Karpas-422 (cell line): ENCODE data around the gene CERK. TPM values are rescaled to one million over a fixed set of nuclear protein-coding genes. Genes with fewer than 3 reads are reported as not detected.

ENCODE experiments used
- DNase-seq: peaks from one replicate; pipeline ENCODE4 v3.0.0-alpha.2; 2015
- H2AFZ ChIP-seq: fragments of 200-600 bp; sonication (generic); 2 replicates; pipeline ENCODE4 v1.6.1; 2014; ENCODE audit warnings: antibody characterized with exemption, low read length, mixed read lengths
- H3K27ac ChIP-seq: fragments of 200-600 bp; sonication (generic); 2 replicates; pipeline ENCODE4 v1.5.1; 2014; ENCODE audit warnings: mild to moderate bottlenecking, low read length, moderate library complexity
- H3K27me3 ChIP-seq: fragments of 200-600 bp; sonication (generic); 2 replicates; pipeline ENCODE4 v1.6.1; 2014; ENCODE audit warnings: low read length, mixed read lengths
- H3K36me3 ChIP-seq: fragments of 200-600 bp; sonication (generic); 2 replicates; pipeline ENCODE4 v1.6.1; 2014; ENCODE audit warnings: low read length, mixed read lengths; ENCODE audit not compliant: insufficient read depth
- H3K4me1 ChIP-seq: fragments of 200-600 bp; sonication (generic); 2 replicates; pipeline ENCODE4 v1.6.1; 2014; ENCODE audit warnings: mild to moderate bottlenecking, low read length, mixed read lengths
- H3K4me2 ChIP-seq: fragments of 200-600 bp; sonication (generic); 2 replicates; pipeline ENCODE4 v1.6.1; 2014; ENCODE audit warnings: low read length, low read depth, mild to moderate bottlenecking; ENCODE audit not compliant: poor library complexity, severe bottlenecking
- H3K4me3 ChIP-seq: fragments of 200-600 bp; sonication (generic); 2 replicates; pipeline ENCODE4 v1.5.1; 2014; ENCODE audit warnings: mild to moderate bottlenecking, antibody characterized with exemption, low read length, mixed read lengths
- H3K79me2 ChIP-seq: fragments of 200-600 bp; sonication (generic); 2 replicates; pipeline ENCODE4 v1.6.1; 2014; ENCODE audit warnings: mild to moderate bottlenecking, low read length, mixed read lengths
- H3K9ac ChIP-seq: fragments of 200-600 bp; sonication (generic); 2 replicates; pipeline ENCODE4 v1.6.0; 2014; ENCODE audit warnings: low read length
- H3K9me2 ChIP-seq: fragments of 200-600 bp; sonication (generic), shearing (Covaris generic); replicated peaks from 2 replicates; pipeline ENCODE4 v1.6.0; 2014; ENCODE audit warnings: mild to moderate bottlenecking, low read length, moderate library complexity; ENCODE audit not compliant: insufficient read depth
- H3K9me3 ChIP-seq: fragments of 300-700, 200-600 bp; sonication (generic); 2 replicates; pipeline ENCODE4 v1.6.1; 2014; ENCODE audit warnings: low read length, mixed read lengths
- H4K20me1 ChIP-seq: fragments of 200-600 bp; sonication (generic); 2 replicates; pipeline ENCODE4 v1.6.1; 2014; ENCODE audit warnings: mild to moderate bottlenecking, antibody characterized with exemption, low read length, low read depth; ENCODE audit not compliant: insufficient read depth
- total RNA-seq: library from RNA; depleted of rRNA; stranded (reverse); fragments of >200 nt; shearing (Covaris generic); gene quantifications from 2 replicates; pipeline ENCODE4 v1.2.3, GENCODE V29; 2014; ENCODE audit warnings: low replicate concordance

Gene CERK
- total RNA-seq, 1 experiment from 2014 or later: 53.8 TPM

GRCh38 chr22:46659059-46659790 is 78.8 kb downstream of the CERK start:
- H2AFZ ChIP-seq: no peak overlapping the region
- H3K4me3 ChIP-seq: no peak overlapping the region
- H3K36me3 ChIP-seq: no peaks in the 10 kb centered on the region
- no peaks in the 10 kb centered on the region for H3K4me1 ChIP-seq
- no peaks in the 10 kb centered on the region for H4K20me1 ChIP-seq
- no peak overlapping the region for H3K4me2 ChIP-seq
- H3K9me3 ChIP-seq: no peaks in the 10 kb centered on the region
- no peak overlapping the region for H3K27ac ChIP-seq
- no peak overlapping the region for H3K9ac ChIP-seq
- DNase-seq: no peak
- no peaks in the 10 kb centered on the region for H3K9me2 ChIP-seq
- no peaks in the 10 kb centered on the region for H3K27me3 ChIP-seq
- H3K79me2 ChIP-seq: no peaks in the 10 kb centered on the region

- Histone ChIP-seq H3K9me3 (no peaks in the 10 kb centered on the region), H3K9ac (no peak overlapping the region), H3K27ac (no peak overlapping the region), H3K4me3 (no peak overlapping the region), H3K27me3 (no peaks in the 10 kb centered on the region), H3K9me2 (no peaks in the 10 kb centered on the region), H3K79me2 (no peaks in the 10 kb centered on the region; the same call in 1 of the 2 replicates), H3K36me3 (no peaks in the 10 kb centered on the region), H3K4me1 (peaks cover 5% of the 10 kb centered on the region), H3K4me2 (no peak overlapping the region), H4K20me1 (no peaks in the 10 kb centered on the region), H2AFZ (no peak overlapping the region)
- DNase-seq: no peak
These were observed 79.8 kb downstream of the CERK start for GRCh38 chr22:46657996-46658947.

- no peak overlapping the region for H3K4me3 ChIP-seq
- H2AFZ ChIP-seq: no peak overlapping the region
- H3K4me2 ChIP-seq: no peak overlapping the region
- no peak overlapping the region for H3K9ac ChIP-seq
- no peaks in the 10 kb centered on the region for H3K9me2 ChIP-seq
- H3K27me3 ChIP-seq: no peaks in the 10 kb centered on the region
- no peak overlapping the region for H3K27ac ChIP-seq
- H3K36me3 ChIP-seq: no peaks in the 10 kb centered on the region
- no peak for DNase-seq
- peaks cover 11% of the 10 kb centered on the region for H3K4me1 ChIP-seq
- H4K20me1 ChIP-seq: no peaks in the 10 kb centered on the region
- H3K9me3 ChIP-seq: no peaks in the 10 kb centered on the region
- peaks cover 5% of the 10 kb centered on the region for H3K79me2 ChIP-seq
These were observed 80.4 kb downstream of the CERK start for GRCh38 chr22:46657655-46657953.

DNA sequence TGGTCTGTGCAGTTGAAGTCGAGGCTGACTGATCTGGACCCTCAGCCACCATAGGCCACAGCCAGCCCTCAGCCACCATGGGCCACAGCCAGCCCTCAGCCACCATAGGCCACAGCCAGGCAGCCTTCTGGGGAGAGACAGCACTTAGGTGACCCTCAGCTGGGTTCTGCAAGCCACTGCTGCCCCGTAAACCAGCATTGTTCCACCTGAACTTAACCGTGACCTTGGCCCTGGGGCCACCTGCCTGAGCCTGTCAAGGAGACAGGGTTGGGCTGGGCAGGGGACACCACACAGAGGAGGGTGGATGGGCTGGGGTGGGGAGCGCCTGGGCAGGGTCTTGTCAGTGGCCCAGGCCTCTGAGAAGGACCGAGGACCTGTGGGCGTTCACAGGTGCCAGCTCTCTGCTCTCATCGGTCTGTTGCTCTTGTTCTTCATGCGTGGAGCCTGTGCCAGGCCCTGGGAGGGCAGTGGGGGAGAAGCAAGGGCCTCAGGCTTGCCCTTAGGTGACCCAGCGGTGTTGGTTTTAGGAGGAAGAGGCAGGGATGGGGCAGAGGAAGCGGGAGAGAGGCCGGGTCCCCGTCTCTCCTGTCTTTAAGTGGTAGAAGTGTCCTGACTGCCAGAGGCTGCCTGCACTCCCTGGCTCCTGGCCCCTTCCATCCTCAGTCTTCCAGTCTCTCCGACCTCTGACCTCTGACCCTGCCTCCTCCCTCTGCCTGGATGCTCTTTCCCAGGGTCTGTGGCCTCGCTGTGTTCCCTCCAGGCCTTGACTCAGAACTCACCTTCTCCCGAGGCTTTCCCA is 81.0 kb downstream of the CERK start:
- Histone ChIP-seq H3K36me3 (no peaks in the 10 kb centered on the region), H3K27ac (no peak overlapping the region), H3K79me2 (peaks cover 11% of the 10 kb centered on the region), H3K9me2 (no peaks in the 10 kb centered on the region), H3K4me2 (no peak overlapping the region), H4K20me1 (no peaks in the 10 kb centered on the region), H3K4me3 (no peak overlapping the region), H3K9me3 (no peaks in the 10 kb centered on the region), H3K27me3 (no peaks in the 10 kb centered on the region), H2AFZ (no peak overlapping the region), H3K9ac (no peak overlapping the region), H3K4me1 (peaks cover 13% of the 10 kb centered on the region)
- DNase-seq: no peak

DNA sequence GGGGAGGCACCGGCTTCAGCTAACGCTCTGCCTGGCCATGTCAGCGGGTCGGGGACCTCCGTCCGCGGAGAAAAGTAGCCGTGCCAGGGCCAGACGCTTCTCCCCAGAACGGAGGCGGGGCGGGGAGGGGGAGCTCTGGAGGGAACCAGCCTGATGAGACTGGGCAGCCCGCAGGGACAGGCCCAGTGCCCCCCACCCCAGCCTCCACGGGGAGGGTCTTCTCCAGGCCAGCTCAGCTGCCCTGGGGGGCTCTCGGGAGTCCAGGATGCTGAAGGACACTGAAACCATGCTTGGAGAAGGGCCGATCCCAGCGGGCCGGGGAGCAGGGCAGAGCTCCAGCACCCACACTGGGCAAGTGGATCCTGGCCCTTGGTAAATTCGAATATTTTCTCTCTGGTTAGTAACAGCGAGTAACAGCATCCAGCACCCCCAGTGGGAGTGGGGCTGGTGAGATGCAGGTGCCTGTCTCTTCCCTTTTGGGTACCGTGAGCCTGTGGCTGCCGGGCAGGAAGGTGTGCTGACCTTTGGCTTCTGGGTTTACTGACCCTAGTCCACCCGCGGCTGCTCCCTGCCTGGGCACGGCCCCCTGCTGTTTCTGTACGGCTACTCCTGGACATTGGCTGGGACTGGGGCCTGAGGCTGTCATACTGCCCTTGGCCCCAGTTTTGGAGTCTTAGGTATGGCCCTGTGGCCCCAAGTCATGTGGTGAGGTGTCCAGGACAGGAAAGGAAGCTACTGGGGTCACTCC is 82.0 kb downstream of the CERK start:
- DNase-seq: no peak
- Histone ChIP-seq H3K4me3 (no peak overlapping the region), H3K9me2 (no peaks in the 10 kb centered on the region), H3K9ac (no peak overlapping the region), H3K27ac (no peak overlapping the region), H3K4me2 (no peak overlapping the region), H4K20me1 (no peaks in the 10 kb centered on the region), H3K27me3 (no peaks in the 10 kb centered on the region), H3K79me2 (peaks cover 18% of the 10 kb centered on the region), H3K4me1 (peaks cover 13% of the 10 kb centered on the region), H2AFZ (no peak overlapping the region), H3K36me3 (no peaks in the 10 kb centered on the region), H3K9me3 (no peaks in the 10 kb centered on the region)

- H4K20me1 ChIP-seq: peaks cover 2% of the 10 kb centered on the region; the same call in 1 of the 2 replicates
- H3K79me2 ChIP-seq: peaks cover 25% of the 10 kb centered on the region
- no peaks in the 10 kb centered on the region for H3K27me3 ChIP-seq
- H3K9me3 ChIP-seq: no peaks in the 10 kb centered on the region
- peaks cover 13% of the 10 kb centered on the region for H3K4me1 ChIP-seq
- DNase-seq: no peak
- no peak overlapping the region for H3K4me2 ChIP-seq
- H3K36me3 ChIP-seq: no peaks in the 10 kb centered on the region
- H3K4me3 ChIP-seq: no peak overlapping the region
- H3K9ac ChIP-seq: no peak overlapping the region
- no peak overlapping the region for H3K27ac ChIP-seq
- no peaks in the 10 kb centered on the region for H3K9me2 ChIP-seq
- no peak overlapping the region for H2AFZ ChIP-seq
These were observed 83.0 kb downstream of the CERK start for GRCh38 chr22:46654927-46655595.

DNA sequence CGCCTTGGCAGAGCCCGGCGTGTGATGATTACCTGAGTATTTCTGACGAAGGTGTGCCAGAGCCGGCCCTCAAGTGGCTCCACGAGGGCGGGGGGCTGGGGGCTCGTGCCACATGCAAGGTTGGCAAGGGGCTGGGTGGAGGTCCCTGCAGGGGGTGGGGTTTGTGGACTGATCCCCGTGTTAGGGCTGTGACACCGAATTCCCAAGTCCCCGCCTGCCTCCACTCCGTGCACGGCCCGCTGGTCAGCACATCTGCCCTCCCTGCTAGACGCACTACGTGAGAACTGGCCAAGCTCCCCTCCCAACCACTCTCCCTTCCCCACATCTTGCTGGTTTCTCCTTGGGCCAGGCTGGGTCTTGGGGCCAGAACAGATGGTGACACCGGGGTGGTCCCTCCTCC is 83.6 kb downstream of the CERK start:
- Histone ChIP-seq H3K79me2 (peaks cover 29% of the 10 kb centered on the region), H3K27me3 (no peaks in the 10 kb centered on the region), H3K4me1 (peaks cover 13% of the 10 kb centered on the region), H3K4me3 (no peak overlapping the region), H3K9me3 (no peaks in the 10 kb centered on the region), H3K9ac (no peak overlapping the region), H3K9me2 (no peaks in the 10 kb centered on the region), H3K4me2 (no peak overlapping the region), H3K27ac (no peak overlapping the region), H2AFZ (no peak overlapping the region), H4K20me1 (peaks cover 7% of the 10 kb centered on the region; the same call in 1 of the 2 replicates), H3K36me3 (no peaks in the 10 kb centered on the region)
- no peak for DNase-seq
